KMS-11 (cell line): ENCODE data around the gene FAM83F.

ENCODE experiments used
- H2AFZ ChIP-seq: fragments of 200-600 bp; sonication (generic); 2 replicates; pipeline ENCODE4 v1.6.1; 2016; ENCODE audit warnings: antibody characterized with exemption, mixed run types, low read depth
- H3K27ac ChIP-seq: fragments of 200-600 bp; sonication (generic); 2 replicates; pipeline ENCODE4 v1.6.1; 2016; ENCODE audit warnings: mild to moderate bottlenecking, mixed run types
- H3K27me3 ChIP-seq: fragments of 200-600 bp; sonication (generic); 2 replicates; pipeline ENCODE4 v1.6.1; 2017; ENCODE audit warnings: mild to moderate bottlenecking, low read depth, mixed run types, moderate library complexity; ENCODE audit not compliant: insufficient read depth
- H3K36me3 ChIP-seq: fragments of 200-600 bp; sonication (generic); 2 replicates; pipeline ENCODE4 v1.6.1; 2017; ENCODE audit warnings: mild to moderate bottlenecking, mixed run types; ENCODE audit not compliant: insufficient read depth
- H3K4me1 ChIP-seq: fragments of 200-600 bp; sonication (generic); 2 replicates; pipeline ENCODE4 v1.6.1; 2016; ENCODE audit warnings: mild to moderate bottlenecking, low read depth, mixed run types; ENCODE audit not compliant: poor library complexity, severe bottlenecking
- H3K4me2 ChIP-seq: fragments of 200-600 bp; sonication (generic); 2 replicates; pipeline ENCODE4 v1.7.0; 2016; ENCODE audit warnings: mild to moderate bottlenecking, mixed run types
- H3K4me3 ChIP-seq: fragments of 200-600 bp; sonication (generic); IDR thresholded peaks from 2 replicates; pipeline ENCODE4 v1.6.1; 2017; ENCODE audit warnings: low read depth, low read length, mixed read lengths; ENCODE audit not compliant: insufficient read depth
- H3K79me2 ChIP-seq: fragments of 200-600 bp; sonication (generic); 2 replicates; pipeline ENCODE4 v1.6.1; 2016; ENCODE audit warnings: low read depth, mixed run types; ENCODE audit not compliant: insufficient read depth
- H3K9ac ChIP-seq: fragments of 200-600 bp; sonication (generic); 2 replicates; pipeline ENCODE4 v1.6.1; 2016; ENCODE audit warnings: mild to moderate bottlenecking, mixed run types
- H4K20me1 ChIP-seq: fragments of 200-600 bp; sonication (generic); 2 replicates; pipeline ENCODE4 v1.6.1; 2016; ENCODE audit warnings: mild to moderate bottlenecking, mixed run types; ENCODE audit not compliant: insufficient read depth
- CTCF ChIP-seq: fragments of 200-600 bp; sonication (generic); conservative IDR thresholded peaks from 2 replicates; pipeline ENCODE4 v1.6.1; 2017; ENCODE audit warnings: low read depth, mild to moderate bottlenecking, antibody characterized with exemption, low read length, moderate library complexity, mixed read lengths

Gene FAM83F

GRCh38 chr22:39972641-39973040 lies 22.1 kb upstream of the FAM83F start:
- H3K27me3 ChIP-seq, result peaks cover 16% of the 10 kb centered on the region; the same call in 1 of the 2 replicates

GRCh38 chr22:39973656-39974055 lies 21.1 kb upstream of the FAM83F start:
- Histone ChIP-seq H3K9ac (no peak overlapping the region), H3K79me2 (no peaks in the 10 kb centered on the region), H4K20me1 (no peaks in the 10 kb centered on the region), H3K4me2 (no peak overlapping the region), H3K27ac (no peak overlapping the region), H3K27me3 (peaks cover 16% of the 10 kb centered on the region; the same call in 1 of the 2 replicates), H3K4me1 (no peaks in the 10 kb centered on the region), H3K4me3 (no peak overlapping the region), H3K36me3 (no peaks in the 10 kb centered on the region), H2AFZ (no peak overlapping the region)
- TF ChIP-seq CTCF, result no peak

More at GRCh38 chr22:39972641-39973040, 22.1 kb upstream of the FAM83F start:
- no peak for TF ChIP-seq CTCF
- no peak overlapping the region for H3K27ac ChIP-seq
- H3K4me3 ChIP-seq, result no peak overlapping the region
- no peak overlapping the region for H3K9ac ChIP-seq
- no peaks in the 10 kb centered on the region for H3K36me3 ChIP-seq
- H3K79me2 ChIP-seq, result no peaks in the 10 kb centered on the region
- no peaks in the 10 kb centered on the region for H3K4me1 ChIP-seq
- no peak overlapping the region for H2AFZ ChIP-seq
- no peak overlapping the region for H3K4me2 ChIP-seq
- no peaks in the 10 kb centered on the region for H4K20me1 ChIP-seq

- no peaks in the 10 kb centered on the region for H3K4me1 ChIP-seq
- H2AFZ ChIP-seq, result no peak overlapping the region
- H3K79me2 ChIP-seq, result no peaks in the 10 kb centered on the region
- peaks cover 16% of the 10 kb centered on the region; the same call in 1 of the 2 replicates for H3K27me3 ChIP-seq
- no peak overlapping the region for H3K4me3 ChIP-seq
- H4K20me1 ChIP-seq, result no peaks in the 10 kb centered on the region
- H3K36me3 ChIP-seq, result no peaks in the 10 kb centered on the region
- no peak for TF ChIP-seq CTCF
- no peak overlapping the region for H3K27ac ChIP-seq
- H3K9ac ChIP-seq, result no peak overlapping the region
- no peak overlapping the region for H3K4me2 ChIP-seq
Observed at GRCh38 chr22:39974065-39974464, 20.7 kb upstream of the FAM83F start.

GRCh38 chr22:39979048-39979447 lies 15.7 kb upstream of the FAM83F start:
- no peak for TF ChIP-seq CTCF

More at GRCh38 chr22:39979048-39979447, 15.7 kb upstream of the FAM83F start:
- no peak overlapping the region for H3K4me2 ChIP-seq
- no peaks in the 10 kb centered on the region for H3K36me3 ChIP-seq
- H2AFZ ChIP-seq, result no peak overlapping the region
- H3K9ac ChIP-seq, result no peak overlapping the region
- H3K79me2 ChIP-seq, result no peaks in the 10 kb centered on the region
- H3K27me3 ChIP-seq, result peaks cover 16% of the 10 kb centered on the region; the same call in 1 of the 2 replicates
- H4K20me1 ChIP-seq, result no peaks in the 10 kb centered on the region
- H3K4me3 ChIP-seq, result no peak overlapping the region
- H3K4me1 ChIP-seq, result no peaks in the 10 kb centered on the region
- H3K27ac ChIP-seq, result no peak overlapping the region
